GM12878 (cell line): ENCODE measurements around the gene SUGP2. TPM values are rescaled to one million over a fixed set of nuclear protein-coding genes. Genes with fewer than 3 reads are reported as not detected.
A peak's percentile ranks its signal among the peaks of the same experiment; 100 is the strongest.

Experiments
- BACH1 ChIP-seq: fragments of 450-650 bp; IDR thresholded peaks from 2 replicates; pipeline ENCODE4 v1.6.1; 2017; ENCODE audit warnings: mild to moderate bottlenecking, borderline replicate concordance
- DPF2 ChIP-seq: fragments of 450-650 bp; IDR thresholded peaks from 2 replicates; pipeline ENCODE4 v1.6.1; 2017; ENCODE audit warnings: mild to moderate bottlenecking
- EZH2 ChIP-seq: IDR thresholded peaks from 2 replicates; pipeline ENCODE4 v1.6.1; 2012; ENCODE audit warnings: low read depth, mild to moderate bottlenecking, control low read depth, inconsistent platforms, low read length, borderline replicate concordance; ENCODE audit not compliant: control insufficient read depth
- IKZF1 ChIP-seq: fragments of 450-650 bp; conservative IDR thresholded peaks from 2 replicates; pipeline ENCODE4 v1.6.1; 2017; ENCODE audit warnings: antibody characterized with exemption, mild to moderate bottlenecking
- JUND ChIP-seq: IDR thresholded peaks from 2 replicates; pipeline ENCODE4 v1.6.1; 2012; ENCODE audit warnings: low read depth, mild to moderate bottlenecking, low read length, improper control_type of control experiment, moderate library complexity
- KAT2A ChIP-seq: conservative IDR thresholded peaks from 2 replicates; pipeline ENCODE4 v1.6.1; 2011; ENCODE audit warnings: low read depth, low read length; ENCODE audit not compliant: control insufficient read depth
- LARP7 ChIP-seq: fragments of 450-650 bp; IDR thresholded peaks from 2 replicates; pipeline ENCODE4 v1.6.1; 2017; ENCODE audit warnings: mild to moderate bottlenecking
- MTA3 ChIP-seq: IDR thresholded peaks from 2 replicates; pipeline ENCODE4 v1.6.1; 2012; ENCODE audit warnings: low read length, inconsistent platforms, borderline replicate concordance
- NR2C2 ChIP-seq: IDR thresholded peaks from 2 replicates; pipeline ENCODE4 v1.6.1; 2011; ENCODE audit warnings: borderline replicate concordance, low read depth; ENCODE audit not compliant: control insufficient read depth, insufficient read length
- PAX8 ChIP-seq: fragments of 450-650 bp; IDR thresholded peaks from 2 replicates; pipeline ENCODE4 v1.6.1; 2017; ENCODE audit warnings: mild to moderate bottlenecking, moderate library complexity
- POLR2AphosphoS2 ChIP-seq: IDR thresholded peaks from 2 replicates; pipeline ENCODE4 v1.6.1; 2011; ENCODE audit warnings: low read depth, mild to moderate bottlenecking, low read length, improper control_type of control experiment, moderate library complexity
- RAD21 ChIP-seq: IDR thresholded peaks from 2 replicates; pipeline ENCODE4 v1.6.1; 2011; ENCODE audit warnings: mild to moderate bottlenecking, low read depth, low read length, moderate library complexity; ENCODE audit not compliant: insufficient read depth
- RFX5 ChIP-seq: IDR thresholded peaks from 2 replicates; pipeline ENCODE4 v1.6.1; 2011; ENCODE audit warnings: low read depth, low read length, improper control_type of control experiment
- RUNX3 ChIP-seq: IDR thresholded peaks from 2 replicates; pipeline ENCODE4 v1.6.1; 2012; ENCODE audit warnings: low read length, inconsistent platforms
- SIN3A ChIP-seq: IDR thresholded peaks from 2 replicates; pipeline ENCODE4 v1.6.1; 2012; ENCODE audit warnings: low read depth, low read length, improper control_type of control experiment
- SMAD5 ChIP-seq: IDR thresholded peaks from 2 replicates; pipeline ENCODE4 v1.6.1; 2016; ENCODE audit warnings: antibody characterized with exemption, low read depth
- SMARCA5 ChIP-seq: fragments of 450-650 bp; IDR thresholded peaks from 2 replicates; pipeline ENCODE4 v1.6.1; 2017; ENCODE audit warnings: mild to moderate bottlenecking
- SMC3 ChIP-seq: IDR thresholded peaks from 2 replicates; pipeline ENCODE4 v1.6.1; 2011; ENCODE audit warnings: low read length, improper control_type of control experiment, borderline replicate concordance
- SREBF2 ChIP-seq: IDR thresholded peaks from 2 replicates; pipeline ENCODE4 v1.6.1; 2012; ENCODE audit warnings: mild to moderate bottlenecking, low read length
- TARDBP ChIP-seq: IDR thresholded peaks from 2 replicates; pipeline ENCODE4 v1.6.1; 2016; ENCODE audit warnings: borderline replicate concordance
- ZBTB4 ChIP-seq: fragments of 450-650 bp; formaldehyde crosslinking; IDR thresholded peaks from 2 replicates; pipeline ENCODE4 v1.4.0; 2022; ENCODE audit warnings: mild to moderate bottlenecking, moderate library complexity
- ZNF592 ChIP-seq: fragments of 450-650 bp; IDR thresholded peaks from 2 replicates; pipeline ENCODE4 v1.6.1; 2017; ENCODE audit warnings: mild to moderate bottlenecking, moderate library complexity
- polyA plus RNA-seq, 11 experiments: library from polyadenylated mRNA; depleted of rRNA in 4 of 11; unstranded in 6 of 11; stranded (reverse) in 5 of 11; fragments of >200 nt; fragmentation: Nextera tagmentation in 4 of 11; fragmentation: Illumina TruSeq in 1 of 11; extraction: Ambion mirVana in 4 of 11; extraction: Trizol in 1 of 11; gene quantifications; 1 replicate in 1 of 11; 2 replicates in 10 of 11; pipeline versions ENCODE4 v1.2.1 to v1.2.3, GENCODE V29; 2011 to 2016; ENCODE audit warnings: inconsistent platforms in 2 of 11, missing spikeins in 2 of 11, low read depth in 1 of 11
- total RNA-seq, 4 experiments: library from RNA; depleted of rRNA in 3 of 4; stranded (reverse); fragments of >200 nt in 3 of 4; fragmentation: Illumina TruSeq in 1 of 4; extraction: Trizol in 1 of 4; gene quantifications; 2 replicates each; pipeline versions ENCODE4 v1.2.1 to v1.2.3, GENCODE V29; 2013 to 2021
- TF ChIP-seq, protein P1 (sequence below): fragments of 450-650 bp; IDR thresholded peaks from 2 replicates; pipeline ENCODE4 v1.6.1; 2017; ENCODE audit warnings: mild to moderate bottlenecking, low read depth, inconsistent platforms; ENCODE audit not compliant: poor library complexity, severe bottlenecking

SUGP2 gene
- total and polyA plus RNA-seq, 10 of the 15 experiments (the other 5 are each of a cell fraction or from before 2014, with no cell fraction given): 15.0 to 120 (median 57.2) TPM

GRCh38 chr19:19053508-19054314 is 20.4 kb upstream of the SUGP2 start (continued):
- peak; percentile 66 for TF ChIP-seq SMC3
- peak; percentile 83 for TF ChIP-seq RAD21
- no peak for TF ChIP-seq RUNX3
- TF ChIP-seq POLR2AphosphoS2: no peak
- TF ChIP-seq TARDBP: no peak
- no peak for TF ChIP-seq DPF2
- TF ChIP-seq JUND: no peak
- TF ChIP-seq SREBF2: no peak
- TF ChIP-seq EZH2: no peak
- no peak for TF ChIP-seq MTA3
- no peak for TF ChIP-seq BACH1
- no peak for TF ChIP-seq KAT2A
- no peak for TF ChIP-seq ZBTB4 (CRISPR knock-in tag)
- no peak for TF ChIP-seq LARP7
- no peak for TF ChIP-seq SMAD5
- TF ChIP-seq, protein P1, sequence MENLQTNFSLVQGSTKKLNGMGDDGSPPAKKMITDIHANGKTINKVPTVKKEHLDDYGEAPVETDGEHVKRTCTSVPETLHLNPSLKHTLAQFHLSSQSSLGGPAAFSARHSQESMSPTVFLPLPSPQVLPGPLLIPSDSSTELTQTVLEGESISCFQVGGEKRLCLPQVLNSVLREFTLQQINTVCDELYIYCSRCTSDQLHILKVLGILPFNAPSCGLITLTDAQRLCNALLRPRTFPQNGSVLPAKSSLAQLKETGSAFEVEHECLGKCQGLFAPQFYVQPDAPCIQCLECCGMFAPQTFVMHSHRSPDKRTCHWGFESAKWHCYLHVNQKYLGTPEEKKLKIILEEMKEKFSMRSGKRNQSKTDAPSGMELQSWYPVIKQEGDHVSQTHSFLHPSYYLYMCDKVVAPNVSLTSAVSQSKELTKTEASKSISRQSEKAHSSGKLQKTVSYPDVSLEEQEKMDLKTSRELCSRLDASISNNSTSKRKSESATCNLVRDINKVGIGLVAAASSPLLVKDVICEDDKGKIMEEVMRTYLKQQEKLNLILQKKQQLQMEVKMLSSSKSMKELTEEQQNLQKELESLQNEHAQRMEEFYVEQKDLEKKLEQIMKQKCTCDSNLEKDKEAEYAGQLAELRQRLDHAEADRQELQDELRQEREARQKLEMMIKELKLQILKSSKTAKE: no peak
- peak; percentile 35; the same call in 1 of the 2 replicates for TF ChIP-seq IKZF1
- no peak for TF ChIP-seq RFX5
- TF ChIP-seq SIN3A: no peak
- TF ChIP-seq PAX8: no peak
- no peak for TF ChIP-seq ZNF592
- TF ChIP-seq SMARCA5: no peak
- TF ChIP-seq NR2C2: no peak
